Body of pancreas (tissue), 4 donors: ENCODE data around the gene SLC7A1.

ENCODE experiments used
- POLR2A ChIP-seq, 3 donors: fragments of 450-650 bp; IDR thresholded peaks; one replicate each; pipeline ENCODE4 v1.6.1; 2016; ENCODE audit warnings: antibody characterized with exemption in 3 of 3, mild to moderate bottlenecking in 2 of 3
- TF ChIP-seq, protein P1 (sequence below), 7 experiments: fragments of 450-650 bp in 4 of 7; fragments of 200-600 bp in 3 of 7; sonication (generic) in 3 of 7; IDR thresholded peaks; one replicate each; pipeline ENCODE4 v1.5.1; 2016 to 2019; ENCODE audit warnings: antibody characterized with exemption in 7 of 7

DNA sequence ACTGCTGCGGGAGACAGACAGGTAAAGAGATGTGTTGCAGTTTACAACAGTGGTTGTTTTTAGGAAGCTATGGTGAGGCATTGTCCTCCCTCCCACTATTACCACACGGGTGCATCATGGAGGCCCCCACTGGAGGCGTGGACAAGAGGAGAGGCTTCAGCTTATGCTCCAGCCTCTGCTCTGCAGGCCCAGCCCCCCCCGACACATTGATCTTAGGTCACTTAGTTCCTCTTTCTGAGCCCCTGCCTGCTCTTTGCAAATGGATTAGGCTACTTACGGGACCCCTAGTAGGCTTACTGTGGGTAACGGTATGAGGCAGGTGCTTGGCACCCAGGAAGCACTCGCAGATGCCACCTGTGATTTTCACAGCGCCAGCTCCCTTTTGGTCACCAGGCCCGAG is 123.9 kb downstream of the SLC7A1 start:
- TF ChIP-seq POLR2A (IDR thresholded peaks at IDR 0.05): no peak
- TF ChIP-seq, protein P1, sequence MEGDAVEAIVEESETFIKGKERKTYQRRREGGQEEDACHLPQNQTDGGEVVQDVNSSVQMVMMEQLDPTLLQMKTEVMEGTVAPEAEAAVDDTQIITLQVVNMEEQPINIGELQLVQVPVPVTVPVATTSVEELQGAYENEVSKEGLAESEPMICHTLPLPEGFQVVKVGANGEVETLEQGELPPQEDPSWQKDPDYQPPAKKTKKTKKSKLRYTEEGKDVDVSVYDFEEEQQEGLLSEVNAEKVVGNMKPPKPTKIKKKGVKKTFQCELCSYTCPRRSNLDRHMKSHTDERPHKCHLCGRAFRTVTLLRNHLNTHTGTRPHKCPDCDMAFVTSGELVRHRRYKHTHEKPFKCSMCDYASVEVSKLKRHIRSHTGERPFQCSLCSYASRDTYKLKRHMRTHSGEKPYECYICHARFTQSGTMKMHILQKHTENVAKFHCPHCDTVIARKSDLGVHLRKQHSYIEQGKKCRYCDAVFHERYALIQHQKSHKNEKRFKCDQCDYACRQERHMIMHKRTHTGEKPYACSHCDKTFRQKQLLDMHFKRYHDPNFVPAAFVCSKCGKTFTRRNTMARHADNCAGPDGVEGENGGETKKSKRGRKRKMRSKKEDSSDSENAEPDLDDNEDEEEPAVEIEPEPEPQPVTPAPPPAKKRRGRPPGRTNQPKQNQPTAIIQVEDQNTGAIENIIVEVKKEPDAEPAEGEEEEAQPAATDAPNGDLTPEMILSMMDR (IDR thresholded peaks at IDR 0.05): no peak
